ENCODE data around the gene PRRC1.

GRCh38 chr5:127585661-127586060 is 68.2 kb downstream of the PRRC1 start:
- TF ChIP-seq, protein P1, sequence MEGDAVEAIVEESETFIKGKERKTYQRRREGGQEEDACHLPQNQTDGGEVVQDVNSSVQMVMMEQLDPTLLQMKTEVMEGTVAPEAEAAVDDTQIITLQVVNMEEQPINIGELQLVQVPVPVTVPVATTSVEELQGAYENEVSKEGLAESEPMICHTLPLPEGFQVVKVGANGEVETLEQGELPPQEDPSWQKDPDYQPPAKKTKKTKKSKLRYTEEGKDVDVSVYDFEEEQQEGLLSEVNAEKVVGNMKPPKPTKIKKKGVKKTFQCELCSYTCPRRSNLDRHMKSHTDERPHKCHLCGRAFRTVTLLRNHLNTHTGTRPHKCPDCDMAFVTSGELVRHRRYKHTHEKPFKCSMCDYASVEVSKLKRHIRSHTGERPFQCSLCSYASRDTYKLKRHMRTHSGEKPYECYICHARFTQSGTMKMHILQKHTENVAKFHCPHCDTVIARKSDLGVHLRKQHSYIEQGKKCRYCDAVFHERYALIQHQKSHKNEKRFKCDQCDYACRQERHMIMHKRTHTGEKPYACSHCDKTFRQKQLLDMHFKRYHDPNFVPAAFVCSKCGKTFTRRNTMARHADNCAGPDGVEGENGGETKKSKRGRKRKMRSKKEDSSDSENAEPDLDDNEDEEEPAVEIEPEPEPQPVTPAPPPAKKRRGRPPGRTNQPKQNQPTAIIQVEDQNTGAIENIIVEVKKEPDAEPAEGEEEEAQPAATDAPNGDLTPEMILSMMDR (IDR thresholded peaks at IDR 0.05): no peak
- no peak for TF ChIP-seq POLR2A (IDR thresholded peaks at IDR 0.05)

Measured in adrenal gland (tissue), 5 donors.